NCI-H1105 (cell line): ENCODE data around the gene CCNT2.
"Not testable (repeated sequence)": the region's sequence is repeated elsewhere in the genome, so short reads cannot be mapped to it uniquely, and the experiment has no call there.

Experiments
- DNase-seq: peaks from one replicate; lab custom pipeline; 2025; lab: John Stamatoyannopoulos, UW

The CCNT2 gene

GRCh38 chr2:134919341-134920210 lies 954 bp downstream of the CCNT2 start:
- DNase-seq: peak; percentile 9

GRCh38 chr2:134924912-134925311 lies 6.3 kb downstream of the CCNT2 start:
- DNase-seq: no peak

GRCh38 chr2:134926231-134926931 lies 7.8 kb downstream of the CCNT2 start:
- no peak for DNase-seq

DNA sequence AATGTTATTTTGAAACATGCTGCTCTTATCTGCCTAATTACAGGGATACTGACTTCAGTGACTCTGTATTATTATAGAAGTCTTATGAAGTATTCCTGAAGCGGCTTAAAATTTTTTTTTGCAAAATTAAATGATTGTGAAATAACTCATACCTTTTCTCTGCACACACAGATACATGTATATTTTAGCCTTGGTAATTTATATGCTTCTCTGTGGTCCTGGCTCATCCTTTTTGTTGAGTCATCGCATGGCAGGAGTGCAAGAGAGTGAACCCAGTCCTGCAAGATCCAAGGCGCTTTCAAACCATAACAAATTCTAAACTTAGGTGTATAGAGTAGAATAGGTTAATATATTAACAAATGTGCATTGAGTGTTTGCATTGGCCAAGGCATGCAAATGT lies 8.6 kb downstream of the CCNT2 start:
- no peak for DNase-seq

DNA sequence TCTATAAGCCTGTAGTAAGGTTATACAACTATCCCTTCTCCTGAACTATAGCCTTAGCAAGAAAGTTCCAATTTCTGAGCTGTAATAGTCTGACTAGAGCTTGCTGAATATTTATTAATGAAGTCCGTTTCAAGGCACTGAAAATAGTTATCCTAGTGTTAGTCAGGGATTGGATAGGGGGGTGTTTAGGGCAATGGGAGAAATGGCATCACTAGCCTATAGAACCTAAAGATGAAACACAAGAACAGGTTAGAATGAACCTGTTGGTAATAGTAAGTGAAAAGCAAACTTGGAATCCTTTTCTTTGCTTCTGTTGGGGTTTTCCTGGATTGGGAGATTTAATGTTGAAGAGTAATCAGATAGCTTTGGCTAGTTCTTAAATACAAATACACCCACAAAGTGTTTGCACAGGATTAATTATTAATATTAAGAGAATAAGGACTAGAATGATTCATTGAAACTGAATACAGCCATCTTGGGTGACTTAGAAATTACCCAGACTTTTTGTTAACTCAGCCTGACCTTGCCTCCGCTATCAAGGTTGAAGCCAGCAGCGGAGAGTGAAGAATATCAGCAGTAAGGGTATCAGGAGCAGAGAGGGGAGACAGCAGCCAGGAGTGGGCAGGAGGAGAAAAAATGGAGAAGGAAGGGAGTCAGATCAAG lies 14.4 kb downstream of the CCNT2 start:
- no peak for DNase-seq

- DNase-seq: no peak
Observed at GRCh38 chr2:134933732-134934131, 15.1 kb downstream of the CCNT2 start.

- no peak for DNase-seq
Observed at GRCh38 chr2:134934150-134934549, 15.5 kb downstream of the CCNT2 start.

- DNase-seq: no peak
Observed at GRCh38 chr2:134934641-134935040, 16.0 kb downstream of the CCNT2 start.

DNA sequence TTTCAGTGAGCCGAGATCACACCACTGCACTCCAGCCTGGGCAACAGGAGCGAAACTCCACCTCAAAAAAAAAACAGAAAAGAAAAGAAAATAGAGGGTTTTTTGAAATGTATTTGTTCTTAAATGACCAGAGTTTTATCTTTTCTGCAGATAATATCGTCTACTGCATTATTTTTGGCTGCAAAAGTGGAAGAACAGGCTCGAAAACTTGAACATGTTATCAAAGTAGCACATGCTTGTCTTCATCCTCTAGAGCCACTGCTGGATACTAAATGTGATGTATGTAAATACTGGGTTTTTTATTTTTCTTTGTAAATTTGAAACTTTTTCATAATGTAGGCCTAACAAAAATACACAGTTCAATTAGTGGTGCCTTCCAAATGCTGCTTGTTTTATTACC lies 18.1 kb downstream of the CCNT2 start:
- no peak for DNase-seq

DNA sequence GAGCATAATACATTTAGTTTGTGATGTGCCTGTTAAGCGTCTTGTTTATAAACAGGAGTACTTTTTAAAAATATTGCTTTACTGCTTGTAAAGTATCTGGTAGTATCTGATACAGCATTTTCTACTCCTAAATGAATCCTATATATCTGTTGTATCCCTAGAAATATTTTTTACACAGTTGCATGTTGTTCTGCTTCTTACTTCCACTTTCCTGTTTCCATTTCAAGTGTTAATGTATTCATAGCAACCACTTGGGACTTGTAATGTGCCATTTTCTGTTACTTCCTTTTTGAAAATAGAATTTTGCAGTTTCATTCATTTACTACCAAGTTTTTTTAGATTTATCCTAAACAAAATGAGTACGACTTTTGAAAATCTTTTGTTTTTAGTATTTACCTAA lies 24.9 kb downstream of the CCNT2 start:
- DNase-seq: no peak

- no peak for DNase-seq
Observed at GRCh38 chr2:134944975-134945374, 26.4 kb downstream of the CCNT2 start.

DNA sequence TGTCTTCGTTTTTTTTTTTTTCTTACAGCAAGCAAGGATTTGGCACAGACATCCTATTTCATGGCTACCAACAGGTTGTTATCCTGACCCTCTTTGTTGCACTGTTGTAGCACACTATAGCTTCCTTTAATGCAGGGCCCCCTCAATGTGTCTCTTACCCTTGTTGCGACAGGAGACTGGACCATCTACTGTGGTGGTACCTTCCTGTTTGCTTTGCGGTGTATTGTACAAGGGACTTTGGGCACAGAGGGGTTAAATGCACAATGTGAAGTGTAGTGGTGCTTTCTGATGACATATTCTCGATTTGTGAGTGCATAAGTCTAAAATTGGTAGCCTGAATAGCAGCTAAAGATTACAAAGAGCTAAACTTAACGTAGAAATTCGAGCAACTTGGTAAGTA lies 27.5 kb downstream of the CCNT2 start:
- DNase-seq: no peak

DNA sequence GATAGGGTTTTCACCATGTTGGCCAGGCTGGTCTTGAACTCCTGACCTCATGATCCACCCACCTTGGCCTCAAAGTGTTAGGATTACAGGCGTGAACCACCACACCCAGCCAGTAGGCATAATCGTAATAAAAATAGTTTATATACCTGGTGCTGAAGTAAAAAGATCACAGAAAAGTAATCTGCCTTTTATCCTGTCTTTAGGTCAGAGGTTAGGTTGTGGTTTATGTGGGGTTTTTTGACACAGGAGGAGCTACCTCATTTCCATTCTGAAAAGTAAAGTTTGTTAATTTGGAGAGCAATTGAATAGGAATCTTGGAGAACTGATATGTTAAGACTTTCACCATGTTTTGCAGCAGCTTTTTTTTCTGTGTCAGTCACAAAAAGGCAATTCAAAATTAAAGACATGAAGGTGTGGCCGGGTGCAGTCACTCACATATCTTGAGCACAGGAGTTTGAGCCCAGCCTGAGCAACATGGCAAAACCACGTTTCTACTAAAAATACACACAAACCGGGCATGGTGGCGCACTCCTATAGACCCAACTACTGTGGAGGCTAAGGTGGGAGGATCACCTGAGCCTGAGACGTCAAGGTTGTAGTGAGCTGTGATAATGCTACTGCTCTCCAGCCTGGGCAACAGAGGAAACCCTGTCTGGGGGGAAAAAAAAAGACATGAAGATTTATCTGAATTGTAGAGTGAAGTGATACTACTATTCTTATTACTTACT lies 31.5 kb downstream of the CCNT2 start:
- no peak for DNase-seq

- DNase-seq: no peak
Observed at GRCh38 chr2:134950886-134951285, 32.3 kb downstream of the CCNT2 start.

- no peak for DNase-seq
Observed at GRCh38 chr2:134952608-134953007, 34.0 kb downstream of the CCNT2 start.

DNA sequence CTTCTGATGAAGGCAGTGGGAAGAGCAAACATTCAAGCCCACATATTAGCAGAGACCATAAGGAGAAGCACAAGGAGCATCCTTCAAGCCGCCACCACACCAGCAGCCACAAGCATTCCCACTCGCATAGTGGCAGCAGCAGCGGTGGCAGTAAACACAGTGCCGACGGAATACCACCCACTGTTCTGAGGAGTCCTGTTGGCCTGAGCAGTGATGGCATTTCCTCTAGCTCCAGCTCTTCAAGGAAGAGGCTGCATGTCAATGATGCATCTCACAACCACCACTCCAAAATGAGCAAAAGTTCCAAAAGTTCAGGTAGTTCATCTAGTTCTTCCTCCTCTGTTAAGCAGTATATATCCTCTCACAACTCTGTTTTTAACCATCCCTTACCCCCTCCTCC lies 35.4 kb downstream of the CCNT2 start:
- DNase-seq: no peak

GRCh38 chr2:134955744-134956143 lies 37.1 kb downstream of the CCNT2 start:
- no peak for DNase-seq

GRCh38 chr2:134957477-134957876 lies 38.9 kb downstream of the CCNT2 start:
- no peak for DNase-seq

GRCh38 chr2:134967166-134967565 lies 48.5 kb downstream of the CCNT2 start:
- not testable (repeated sequence) for DNase-seq

DNA sequence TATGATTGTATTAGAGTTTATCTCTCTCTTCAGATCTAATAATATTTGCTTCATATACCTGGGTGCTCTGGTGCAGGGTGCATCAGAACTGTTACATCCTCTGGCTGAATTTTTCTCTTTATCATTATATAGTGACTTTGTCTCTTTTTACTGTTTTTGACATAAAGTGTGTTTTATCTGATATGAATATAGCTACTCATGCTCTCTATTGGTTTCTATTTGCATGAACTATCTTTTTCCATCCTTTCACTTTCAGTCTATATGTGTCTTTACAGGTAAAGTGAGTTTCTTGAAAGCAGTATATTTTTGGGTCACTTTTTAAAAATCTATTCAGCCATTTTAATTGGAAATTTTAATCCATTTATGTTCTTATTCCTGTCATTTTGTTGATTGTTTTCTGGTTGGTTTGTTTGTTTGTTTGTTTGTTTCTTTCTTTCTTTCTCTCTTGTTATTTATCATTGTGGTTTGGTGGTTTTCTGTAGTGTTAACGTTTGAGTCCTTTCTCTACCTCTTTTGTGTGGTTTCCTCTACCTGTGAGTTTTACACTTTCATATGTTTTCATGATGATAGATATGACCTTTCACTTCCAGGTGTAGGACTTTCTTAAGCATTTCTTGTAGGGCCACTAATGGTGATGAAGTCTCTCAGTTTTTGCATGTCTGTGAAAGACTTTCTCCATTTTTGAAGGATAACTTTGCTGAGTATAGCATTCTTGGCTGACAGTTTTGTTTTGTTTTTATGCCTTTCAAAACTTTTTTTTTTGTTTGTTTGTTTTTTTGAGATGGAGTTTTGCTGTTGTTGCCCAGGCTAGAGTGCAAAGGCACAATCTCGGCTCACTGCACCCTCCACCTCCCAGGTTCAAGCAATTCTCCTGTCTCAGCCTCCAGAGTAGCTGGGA lies 54.9 kb downstream of the CCNT2 start:
- no peak for DNase-seq
